Hematopoietic multipotent progenitor cell treated with erythropoietin and hydrocortisone succinate and interleukin-3 and kit ligand, for 8 days (in vitro differentiated cells): ENCODE measurements around the gene ERC2.

Experiments used
- DNase-seq: peaks from one replicate; pipeline ENCODE4 v3.0.0-alpha.2; 2015

ERC2 gene

GRCh38 chr3:55564726-55565125 lies 903.5 kb downstream of the ERC2 start:
- no peak for DNase-seq

GRCh38 chr3:55562700-55563099 lies 905.6 kb downstream of the ERC2 start:
- no peak for DNase-seq

DNA sequence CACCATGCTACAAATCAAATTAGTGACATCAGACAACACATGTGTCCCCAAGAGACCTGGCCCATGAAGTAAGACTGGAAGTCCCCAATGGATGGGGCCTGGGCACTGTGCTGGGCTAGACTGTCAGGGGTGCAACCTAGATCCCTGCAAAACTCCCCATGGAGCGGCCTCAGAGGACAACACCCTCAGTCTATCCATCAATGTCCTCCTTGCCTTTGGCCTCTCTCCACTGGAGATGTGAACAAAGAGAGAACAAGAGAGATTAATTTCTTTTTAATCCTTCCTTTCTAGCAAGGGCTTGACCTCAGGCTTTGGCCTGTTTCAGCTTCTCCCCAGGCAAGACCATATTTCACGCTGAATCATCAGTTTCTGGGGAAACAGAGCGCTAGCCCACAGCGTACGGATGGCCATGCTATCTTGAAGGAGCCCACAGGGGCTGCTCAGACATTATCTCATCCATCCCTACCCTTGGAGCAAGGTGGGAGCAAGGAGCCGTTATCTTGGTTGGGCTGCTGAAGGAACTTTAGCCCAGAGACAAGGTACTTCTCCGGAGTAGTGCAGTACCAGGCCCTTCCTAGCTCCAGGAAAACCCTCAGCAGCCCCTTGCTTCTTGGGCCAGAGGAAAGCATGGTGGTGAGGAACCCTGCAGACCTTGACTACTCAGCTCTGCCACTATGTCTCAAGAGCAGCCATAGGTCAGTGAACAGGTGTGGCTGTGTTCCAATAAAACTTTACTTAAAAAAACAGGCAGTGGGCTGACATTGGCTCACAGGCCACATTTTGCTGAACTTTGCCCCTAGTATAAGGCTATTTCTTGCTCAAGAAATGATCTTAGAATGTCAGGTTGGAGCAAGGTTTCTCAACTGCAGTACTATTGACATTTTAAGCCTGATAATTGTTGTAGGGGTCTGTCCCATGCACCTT lies 908.5 kb downstream of the ERC2 start:
- DNase-seq, result no peak

DNA sequence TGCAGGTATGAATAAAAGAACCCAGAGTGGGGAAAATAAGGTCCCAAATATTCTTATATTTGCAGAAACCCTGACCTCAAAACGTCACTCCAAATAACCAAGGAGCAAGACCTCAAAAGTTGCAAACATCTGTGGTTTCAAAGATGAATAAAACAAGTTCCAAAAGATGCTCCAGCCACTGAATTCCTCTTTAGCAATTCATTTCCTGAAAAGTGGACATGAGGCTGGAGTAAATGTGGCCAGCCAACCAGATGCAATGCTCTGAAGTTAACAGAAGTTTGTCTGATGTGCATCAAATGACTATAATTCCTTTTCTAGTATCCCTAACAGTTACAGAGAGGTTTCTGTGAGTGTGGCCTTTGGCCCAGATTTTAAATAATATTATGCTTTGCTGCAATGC lies 910.0 kb downstream of the ERC2 start:
- DNase-seq, result no peak

DNA sequence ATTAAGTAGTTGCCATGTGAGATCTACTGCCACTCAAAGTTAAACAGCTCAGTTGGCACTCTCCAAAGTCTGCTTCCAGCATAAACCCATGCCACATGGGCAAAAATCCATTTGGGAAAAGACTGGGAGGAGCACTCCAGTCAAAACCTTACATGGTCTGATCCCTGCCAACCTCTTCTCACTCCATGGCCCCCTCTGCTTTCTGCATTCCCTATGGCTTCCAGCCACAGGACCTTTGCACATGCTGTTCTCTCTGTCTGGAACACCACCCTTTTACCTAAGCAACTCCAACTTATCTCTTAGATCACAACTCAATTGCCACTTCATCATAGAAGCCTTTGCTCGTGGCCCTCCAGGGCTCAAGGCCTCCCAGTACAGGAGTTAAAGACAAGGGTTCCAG lies 910.7 kb downstream of the ERC2 start:
- no peak for DNase-seq

DNA sequence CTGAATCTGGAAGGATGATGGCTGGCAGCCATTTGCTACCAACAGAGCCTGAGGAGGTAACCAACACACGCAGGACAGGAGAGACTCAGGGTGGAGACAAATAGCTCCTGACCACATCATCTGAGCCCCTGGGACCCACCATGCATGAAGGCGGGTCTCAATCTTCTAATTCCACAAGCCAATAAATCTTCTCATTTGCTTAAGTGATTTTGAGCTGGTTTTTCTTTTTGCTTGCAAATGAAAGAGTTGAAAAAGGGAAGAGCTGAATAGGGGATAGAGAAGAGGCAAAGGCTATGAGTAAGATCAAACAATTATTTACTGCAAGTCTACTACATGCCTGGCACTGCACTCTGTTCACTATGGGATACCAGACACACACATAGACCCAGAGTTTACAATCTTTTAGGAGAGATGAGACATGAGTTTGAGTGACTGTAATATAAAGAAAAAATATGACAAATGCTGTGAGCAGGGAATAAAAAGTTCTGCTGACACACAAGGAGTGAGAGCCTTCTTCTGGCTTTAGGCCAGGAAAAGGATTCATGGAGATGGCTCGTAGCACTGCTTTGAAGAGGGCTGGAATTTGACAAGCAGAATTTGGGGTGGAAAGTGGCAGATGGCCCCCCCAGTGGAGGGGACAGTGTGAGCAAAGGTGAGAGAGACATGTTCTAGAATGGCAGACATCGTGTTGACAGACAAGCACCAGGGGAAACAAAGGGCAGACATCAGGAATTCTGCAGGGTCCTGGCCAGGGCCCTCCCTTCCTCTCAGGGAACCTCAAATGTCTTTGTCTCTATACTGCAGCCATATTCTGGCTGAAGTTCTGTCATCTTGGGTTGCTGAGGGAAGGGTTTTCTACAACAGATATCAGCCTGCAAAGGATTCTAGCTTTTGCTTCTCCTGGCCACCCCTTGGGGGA lies 911.4 kb downstream of the ERC2 start:
- no peak for DNase-seq

- no peak for DNase-seq
Measured at GRCh38 chr3:55555873-55556618, 912.2 kb downstream of the ERC2 start.

GRCh38 chr3:55554634-55555425 lies 913.4 kb downstream of the ERC2 start:
- DNase-seq, result no peak

- DNase-seq, result no peak
Measured at GRCh38 chr3:55551644-55552043, 916.6 kb downstream of the ERC2 start.

DNA sequence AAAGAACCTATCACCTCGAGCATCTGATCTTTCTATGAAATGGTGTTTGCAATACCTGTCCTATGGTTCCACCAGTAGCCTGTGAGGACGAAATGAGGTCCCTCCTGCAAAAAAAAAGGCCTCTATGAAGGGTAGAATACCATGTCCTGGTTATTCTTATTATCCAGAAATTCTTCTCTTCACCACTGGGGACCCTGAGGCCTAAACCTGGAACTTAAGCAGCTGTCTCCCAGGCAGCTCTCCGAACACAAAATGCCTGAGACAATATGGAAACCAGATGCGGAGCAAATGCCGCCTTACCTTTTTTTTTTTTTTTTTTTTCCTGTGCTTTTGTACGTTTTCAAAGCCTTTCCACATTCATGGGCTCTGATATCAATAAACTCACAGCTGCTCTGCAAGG lies 919.1 kb downstream of the ERC2 start:
- DNase-seq, result no peak

- DNase-seq, result no peak
Measured at GRCh38 chr3:55546866-55547669, 921.2 kb downstream of the ERC2 start.

GRCh38 chr3:55545995-55546394 lies 922.3 kb downstream of the ERC2 start:
- no peak for DNase-seq

- no peak for DNase-seq
Measured at GRCh38 chr3:55544219-55544618, 924.0 kb downstream of the ERC2 start.

- DNase-seq, result no peak
Measured at GRCh38 chr3:55543181-55543614, 925.1 kb downstream of the ERC2 start.

DNA sequence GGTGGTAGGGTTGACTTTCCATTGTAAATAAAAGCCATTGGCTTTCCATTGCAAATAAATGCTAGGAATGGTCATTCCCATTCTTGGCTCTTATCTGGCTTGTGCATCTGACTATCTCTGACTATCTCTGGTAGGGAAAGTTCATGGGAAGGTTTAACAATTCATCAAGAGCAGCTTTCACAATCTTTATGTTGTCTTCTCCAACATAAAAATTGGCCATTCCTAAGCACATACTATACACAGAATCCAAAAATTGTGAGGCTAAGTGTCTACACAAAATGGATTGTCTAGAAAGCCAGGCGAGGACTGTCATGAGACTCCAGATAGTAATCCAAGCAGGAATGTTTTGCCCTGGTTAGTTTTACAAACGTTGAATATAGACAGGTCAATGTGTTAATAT lies 926.8 kb downstream of the ERC2 start:
- no peak for DNase-seq

GRCh38 chr3:55541016-55541415 lies 927.3 kb downstream of the ERC2 start:
- no peak for DNase-seq

DNA sequence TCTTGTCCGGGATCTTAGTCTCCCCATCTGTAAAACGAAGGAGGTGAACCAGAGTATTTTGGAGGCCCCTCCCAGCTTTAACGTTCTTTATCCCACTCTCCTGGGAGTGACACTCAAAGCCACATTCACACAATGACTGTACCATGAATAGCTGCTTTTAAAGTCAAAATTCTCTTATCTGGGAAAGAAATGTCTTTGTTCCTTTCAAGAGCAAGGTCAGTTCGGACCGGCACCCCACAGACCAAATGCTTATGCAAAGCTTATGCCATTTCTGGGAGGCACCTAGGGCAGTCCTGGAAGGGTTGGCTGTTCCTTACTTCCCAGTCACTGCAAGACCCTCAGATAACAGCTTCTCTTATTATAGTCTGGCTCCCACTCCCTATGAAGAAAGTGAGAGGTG lies 927.7 kb downstream of the ERC2 start:
- DNase-seq, result no peak

- no peak for DNase-seq
Measured at GRCh38 chr3:55538158-55538557, 930.1 kb downstream of the ERC2 start.

- DNase-seq, result no peak
Measured at GRCh38 chr3:55537563-55537962, 930.7 kb downstream of the ERC2 start.

DNA sequence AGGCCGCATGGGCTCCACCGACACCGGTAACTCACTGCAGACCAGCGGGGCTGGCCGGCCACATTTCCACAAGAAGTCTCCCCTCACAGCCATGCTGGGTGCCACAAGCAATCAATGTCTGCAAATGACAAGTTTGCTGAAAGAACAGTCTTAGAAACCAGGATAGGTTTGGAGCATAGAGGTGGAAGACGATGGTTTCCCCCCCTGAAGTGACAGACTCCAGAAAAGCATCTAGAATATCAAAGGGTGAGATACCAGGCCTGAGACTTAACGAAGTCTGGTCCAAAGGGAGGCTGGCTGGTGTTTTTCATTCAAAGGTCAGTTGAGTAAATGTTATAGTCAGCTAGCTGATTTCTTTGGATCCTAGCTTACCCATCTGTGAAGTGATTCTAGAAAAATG lies 931.1 kb downstream of the ERC2 start:
- DNase-seq, result no peak

DNA sequence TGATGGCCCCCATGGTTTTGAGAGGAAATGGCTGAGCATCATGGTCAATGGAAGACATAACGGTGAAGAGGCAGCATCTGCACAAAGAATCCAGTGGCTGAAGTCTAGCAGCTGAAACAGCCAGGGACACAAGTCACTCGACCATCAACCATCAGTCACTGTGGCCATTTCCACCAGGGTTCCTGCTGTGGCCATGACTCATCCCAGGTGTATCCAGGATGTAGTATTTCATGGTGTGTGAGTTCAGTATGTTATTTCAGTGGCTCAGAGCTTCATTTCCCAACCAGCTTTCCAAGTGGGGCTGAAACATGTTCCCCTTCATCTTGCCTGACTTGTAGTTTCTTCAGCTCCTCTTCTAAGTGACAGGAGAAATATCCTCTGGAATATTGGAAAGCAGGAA lies 933.4 kb downstream of the ERC2 start:
- no peak for DNase-seq
